ENCODE data around the gene SYNGR1.

The SYNGR1 gene

GRCh38 chr22:39429916-39430575 is 80.3 kb downstream of the SYNGR1 start:
- no peaks in the 10 kb centered on the region for H3K9me3 ChIP-seq (ENCODE audit: control insufficient read depth, low read length)
- 93% methylated on average over 27 of the region's 27 CpGs for WGBS, 2 experiments
- H3K27ac ChIP-seq (ENCODE audit: insufficient read depth, low read depth, low read length, poor library complexity, severe bottlenecking), result no peak overlapping the region
- H3K4me1 ChIP-seq (ENCODE audit: control insufficient read depth, insufficient read depth, low read length), result peaks cover 23% of the 10 kb centered on the region
- peaks cover 6% of the 10 kb centered on the region for H3K36me3 ChIP-seq (ENCODE audit: control insufficient read depth, insufficient read depth, low read length)
- no peak overlapping the region for H3K4me3 ChIP-seq (ENCODE audit: insufficient read depth, low read depth, low read length)
- H3K27me3 ChIP-seq (ENCODE audit: control insufficient read depth, insufficient read depth, low read length, poor library complexity, severe bottlenecking), result no peaks in the 10 kb centered on the region

GRCh38 chr22:39430576-39431150 is 80.9 kb downstream of the SYNGR1 start:
- 86 to 91% methylated on average over 10 of the region's 10 CpGs for WGBS, 2 experiments
- Histone ChIP-seq H3K36me3 (ENCODE audit: control insufficient read depth, insufficient read depth, low read length) (peaks cover 6% of the 10 kb centered on the region), H3K4me1 (ENCODE audit: control insufficient read depth, insufficient read depth, low read length) (peaks cover 23% of the 10 kb centered on the region), H3K9me3 (ENCODE audit: control insufficient read depth, low read length) (no peaks in the 10 kb centered on the region), H3K4me3 (ENCODE audit: insufficient read depth, low read depth, low read length) (no peak overlapping the region), H3K27me3 (ENCODE audit: control insufficient read depth, insufficient read depth, low read length, poor library complexity, severe bottlenecking) (no peaks in the 10 kb centered on the region), H3K27ac (ENCODE audit: insufficient read depth, low read depth, low read length, poor library complexity, severe bottlenecking) (no peak overlapping the region)

GRCh38 chr22:39431216-39431801 is 81.5 kb downstream of the SYNGR1 start:
- H3K9me3 ChIP-seq (ENCODE audit: control insufficient read depth, low read length), result no peaks in the 10 kb centered on the region
- 89 to 90% methylated on average over 11 of the region's 11 CpGs for WGBS, 2 experiments
- H3K27me3 ChIP-seq (ENCODE audit: control insufficient read depth, insufficient read depth, low read length, poor library complexity, severe bottlenecking), result no peaks in the 10 kb centered on the region
- no peak overlapping the region for H3K27ac ChIP-seq (ENCODE audit: insufficient read depth, low read depth, low read length, poor library complexity, severe bottlenecking)
- peaks cover 23% of the 10 kb centered on the region for H3K4me1 ChIP-seq (ENCODE audit: control insufficient read depth, insufficient read depth, low read length)
- no peak overlapping the region for H3K4me3 ChIP-seq (ENCODE audit: insufficient read depth, low read depth, low read length)
- peaks cover 6% of the 10 kb centered on the region for H3K36me3 ChIP-seq (ENCODE audit: control insufficient read depth, insufficient read depth, low read length)

GRCh38 chr22:39431821-39432251 is 82.0 kb downstream of the SYNGR1 start:
- peaks cover 2% of the 10 kb centered on the region for H3K36me3 ChIP-seq (ENCODE audit: control insufficient read depth, insufficient read depth, low read length)
- H3K27ac ChIP-seq (ENCODE audit: insufficient read depth, low read depth, low read length, poor library complexity, severe bottlenecking), result no peak overlapping the region
- 93 to 96% methylated on average over 8 of the region's 8 CpGs for WGBS, 2 experiments
- peaks cover 26% of the 10 kb centered on the region for H3K4me1 ChIP-seq (ENCODE audit: control insufficient read depth, insufficient read depth, low read length)
- no peaks in the 10 kb centered on the region for H3K27me3 ChIP-seq (ENCODE audit: control insufficient read depth, insufficient read depth, low read length, poor library complexity, severe bottlenecking)
- no peaks in the 10 kb centered on the region for H3K9me3 ChIP-seq (ENCODE audit: control insufficient read depth, low read length)
- H3K4me3 ChIP-seq (ENCODE audit: insufficient read depth, low read depth, low read length), result no peak overlapping the region

GRCh38 chr22:39432361-39432811 is 82.6 kb downstream of the SYNGR1 start:
- Histone ChIP-seq H3K27ac (ENCODE audit: insufficient read depth, low read depth, low read length, poor library complexity, severe bottlenecking) (no peak overlapping the region), H3K4me1 (ENCODE audit: control insufficient read depth, insufficient read depth, low read length) (peaks cover 24% of the 10 kb centered on the region), H3K9me3 (ENCODE audit: control insufficient read depth, low read length) (no peaks in the 10 kb centered on the region), H3K27me3 (ENCODE audit: control insufficient read depth, insufficient read depth, low read length, poor library complexity, severe bottlenecking) (no peaks in the 10 kb centered on the region), H3K36me3 (ENCODE audit: control insufficient read depth, insufficient read depth, low read length) (no peaks in the 10 kb centered on the region), H3K4me3 (ENCODE audit: insufficient read depth, low read depth, low read length) (no peak overlapping the region)
- 93 to 95% methylated on average over 10 of the region's 10 CpGs for WGBS, 2 experiments

- 92 to 93% methylated on average over 31 of the region's 31 CpGs for WGBS, 2 experiments
- H3K4me3 ChIP-seq (ENCODE audit: insufficient read depth, low read depth, low read length), result no peak overlapping the region
These were observed 83.9 kb downstream of the SYNGR1 start for GRCh38 chr22:39433476-39434242.

GRCh38 chr22:39434243-39434653 is 84.5 kb downstream of the SYNGR1 start:
- peaks cover 6% of the 10 kb centered on the region for H3K27me3 ChIP-seq (ENCODE audit: control insufficient read depth, insufficient read depth, low read length, poor library complexity, severe bottlenecking)
- H3K27ac ChIP-seq (ENCODE audit: insufficient read depth, low read depth, low read length, poor library complexity, severe bottlenecking), result no peak overlapping the region
- WGBS, 2 experiments, result 91 to 92% methylated on average over 18 of the region's 18 CpGs
- H3K4me3 ChIP-seq (ENCODE audit: insufficient read depth, low read depth, low read length), result no peak overlapping the region
- H3K4me1 ChIP-seq (ENCODE audit: control insufficient read depth, insufficient read depth, low read length), result peaks cover 10% of the 10 kb centered on the region
- no peaks in the 10 kb centered on the region for H3K36me3 ChIP-seq (ENCODE audit: control insufficient read depth, insufficient read depth, low read length)
- no peaks in the 10 kb centered on the region for H3K9me3 ChIP-seq (ENCODE audit: control insufficient read depth, low read length)

More at GRCh38 chr22:39433476-39434242, 83.9 kb downstream of the SYNGR1 start:
- H3K36me3 ChIP-seq (ENCODE audit: control insufficient read depth, insufficient read depth, low read length), result no peaks in the 10 kb centered on the region
- peaks cover 15% of the 10 kb centered on the region for H3K4me1 ChIP-seq (ENCODE audit: control insufficient read depth, insufficient read depth, low read length)
- H3K27me3 ChIP-seq (ENCODE audit: control insufficient read depth, insufficient read depth, low read length, poor library complexity, severe bottlenecking), result peaks cover 5% of the 10 kb centered on the region
- no peaks in the 10 kb centered on the region for H3K9me3 ChIP-seq (ENCODE audit: control insufficient read depth, low read length)
- H3K27ac ChIP-seq (ENCODE audit: insufficient read depth, low read depth, low read length, poor library complexity, severe bottlenecking), result no peak overlapping the region

GRCh38 chr22:39434721-39435120 is 84.9 kb downstream of the SYNGR1 start:
- 87 to 91% methylated on average over 5 to 6 of the region's 6 CpGs for WGBS, 2 experiments
- Histone ChIP-seq H3K4me3 (ENCODE audit: insufficient read depth, low read depth, low read length) (no peak overlapping the region), H3K27me3 (ENCODE audit: control insufficient read depth, insufficient read depth, low read length, poor library complexity, severe bottlenecking) (peaks cover 6% of the 10 kb centered on the region), H3K4me1 (ENCODE audit: control insufficient read depth, insufficient read depth, low read length) (peaks cover 9% of the 10 kb centered on the region), H3K9me3 (ENCODE audit: control insufficient read depth, low read length) (no peaks in the 10 kb centered on the region), H3K27ac (ENCODE audit: insufficient read depth, low read depth, low read length, poor library complexity, severe bottlenecking) (no peak overlapping the region), H3K36me3 (ENCODE audit: control insufficient read depth, insufficient read depth, low read length) (no peaks in the 10 kb centered on the region)

All from ectodermal cell (in vitro differentiated cells).